GM13976 (cell line): ENCODE data around the gene SS18.

Experiments
- DNase-seq: peaks from one replicate; pipeline ENCODE4 v3.0.0; 2012; ENCODE audit warnings: low spot score
- CTCF ChIP-seq: IDR thresholded peaks from 2 replicates; pipeline ENCODE4 v1.5.1; 2012; ENCODE audit warnings: borderline replicate concordance, mild to moderate bottlenecking; ENCODE audit not compliant: insufficient read depth; ENCODE audit errors: extremely low read depth, missing control alignments, control extremely low read depth
- in situ Hi-C: fragments of 300-500 bp; cut with MboI; formaldehyde crosslinking; loops from one replicate; pipeline ENCODE4 v1.12.0; 2022; ENCODE audit warnings: low sequenced_read_pairs, mixed read lengths, inconsistent platforms; ENCODE audit not compliant: unreplicated experiment

The SS18 gene

GRCh38 chr18:25982961-25983360 lies 107.5 kb downstream of the SS18 start:
- no peak for DNase-seq
- in situ Hi-C loops = no loop called here
- TF ChIP-seq CTCF = no peak

DNA sequence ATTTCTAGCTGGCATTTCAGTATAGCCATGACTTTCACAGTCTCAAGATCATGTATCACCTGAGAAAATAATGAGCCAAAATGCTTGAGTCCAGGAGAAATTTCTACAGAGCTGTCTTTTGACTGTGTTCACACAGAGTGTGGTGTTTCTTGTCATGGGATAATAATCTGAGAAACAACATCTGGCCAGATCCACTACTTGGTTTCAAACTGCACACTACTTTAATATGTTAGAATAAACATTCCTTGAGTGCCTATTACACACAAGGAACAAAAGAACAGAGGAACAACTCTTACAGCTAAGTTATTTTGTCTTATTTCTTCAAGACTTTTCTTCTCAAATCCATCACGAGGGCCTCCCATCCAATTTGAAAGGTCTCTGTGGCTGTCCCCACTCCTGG lies 108.3 kb downstream of the SS18 start:
- no peak for DNase-seq
- in situ Hi-C loops = no loop called here
- no peak for TF ChIP-seq CTCF

- no peak for TF ChIP-seq CTCF
- in situ Hi-C loops = no loop called here
- no peak for DNase-seq
Observed at GRCh38 chr18:25979369-25980040, 110.9 kb downstream of the SS18 start.

DNA sequence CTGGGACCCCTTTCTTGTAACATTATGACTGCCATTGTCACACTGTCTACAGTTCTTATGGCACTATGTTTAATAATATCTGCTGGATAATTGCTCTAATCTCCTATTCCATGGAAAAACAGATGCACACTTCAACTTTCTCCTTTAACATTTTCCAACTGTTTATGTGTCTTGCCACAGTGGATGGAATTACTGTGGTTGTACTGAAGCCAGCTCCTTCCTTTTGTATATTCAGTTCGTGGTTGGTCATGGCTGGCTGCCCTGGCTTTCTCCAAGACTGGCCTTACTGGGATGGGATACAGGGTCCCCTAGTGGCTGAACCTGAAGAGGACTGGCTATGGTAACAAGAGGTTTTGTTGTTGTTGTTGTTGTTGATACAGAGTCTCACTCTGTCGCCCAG lies 113.9 kb downstream of the SS18 start:
- no peak for DNase-seq
- in situ Hi-C loops = no loop called here
- no peak for TF ChIP-seq CTCF

DNA sequence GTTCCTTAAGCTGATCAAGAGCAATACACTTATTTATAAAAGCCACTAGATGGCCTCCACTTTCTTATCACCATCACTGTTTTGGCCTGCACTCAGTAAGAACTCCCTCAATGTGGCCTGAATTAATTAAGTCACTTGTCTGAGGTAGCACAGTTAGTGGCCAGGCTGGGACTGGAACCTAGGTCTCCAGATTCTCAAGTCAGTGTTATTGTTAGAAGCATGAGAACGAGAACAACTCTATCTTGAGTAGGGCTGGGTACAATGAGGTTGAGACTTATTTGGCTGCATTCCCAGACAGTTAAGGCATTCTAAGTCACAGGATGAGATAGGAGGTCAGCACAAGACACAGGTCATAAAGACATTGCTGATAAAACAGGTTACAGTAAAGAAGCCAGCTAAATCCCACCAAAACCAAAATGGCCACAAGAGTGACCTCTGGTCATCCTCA lies 115.8 kb downstream of the SS18 start:
- in situ Hi-C loops = no loop called here
- TF ChIP-seq CTCF = no peak
- DNase-seq = no peak
